ENCODE measurements around the gene NAT14.
A peak's percentile ranks its signal among the peaks of the same experiment; 100 is the strongest.

NAT14 gene

DNA sequence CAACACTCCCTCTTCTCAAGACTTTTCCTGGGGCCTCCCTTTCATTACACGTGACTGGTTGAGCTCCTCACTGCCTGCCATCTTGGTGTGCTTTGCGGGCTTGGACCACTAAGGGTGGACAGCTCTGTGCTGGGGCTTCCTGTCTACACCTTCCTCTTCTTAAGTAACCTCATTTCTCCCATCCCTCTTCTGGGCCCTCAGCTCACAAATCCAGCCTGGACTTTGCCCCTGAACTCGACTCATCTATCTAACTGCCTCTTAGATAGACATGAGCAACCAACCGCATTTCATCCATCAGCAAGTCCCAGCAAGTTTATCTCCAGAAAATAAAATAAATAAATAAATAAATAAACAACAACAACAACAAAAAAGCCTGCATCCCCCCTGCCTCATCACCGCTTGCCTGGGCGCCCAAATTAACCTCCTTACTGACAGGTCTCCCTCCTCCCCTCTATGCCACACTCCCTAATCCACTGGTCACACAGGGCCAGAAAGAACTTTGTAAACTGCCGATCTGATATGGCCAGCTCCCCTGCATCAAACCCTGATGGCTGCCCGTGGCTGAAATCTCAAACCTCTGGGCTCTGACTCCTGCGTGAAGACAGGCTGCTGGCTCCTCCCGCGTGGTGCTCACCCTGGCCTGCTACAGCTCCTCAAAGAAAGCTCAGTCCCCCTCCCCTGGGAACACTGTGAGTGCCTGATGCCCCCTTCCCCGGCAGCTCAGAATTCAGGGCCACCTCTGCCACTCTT is 31.3 kb upstream of the NAT14 start:
- DNase-seq (ENCODE audit: low read depth in 3 of 3): no peak

DNA sequence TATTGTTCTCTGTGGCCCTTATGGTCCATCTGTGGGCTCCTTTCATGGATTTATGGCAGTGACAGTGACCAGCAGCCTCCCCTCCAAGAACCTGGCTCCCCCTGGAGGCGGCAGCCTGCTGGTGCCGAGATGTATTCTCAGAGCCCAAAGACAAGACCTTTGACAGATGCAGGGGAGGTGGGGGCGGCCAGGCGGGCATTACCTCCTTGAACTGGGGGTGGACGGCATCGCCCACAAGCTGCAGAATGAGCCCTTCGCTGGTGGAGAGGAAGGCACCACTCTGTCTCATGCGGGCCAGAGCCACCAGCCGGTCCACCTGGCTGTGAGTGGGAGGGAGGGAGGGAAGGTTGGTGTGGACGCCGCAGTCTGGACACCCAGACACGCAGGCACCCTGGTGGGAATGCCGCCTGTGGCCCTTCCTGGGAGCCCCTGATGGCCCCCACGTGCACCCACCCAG is 30.2 kb upstream of the NAT14 start:
- DNase-seq (ENCODE audit: low read depth in 3 of 3): peak in 1 of 3 experiments; percentile 49

DNA sequence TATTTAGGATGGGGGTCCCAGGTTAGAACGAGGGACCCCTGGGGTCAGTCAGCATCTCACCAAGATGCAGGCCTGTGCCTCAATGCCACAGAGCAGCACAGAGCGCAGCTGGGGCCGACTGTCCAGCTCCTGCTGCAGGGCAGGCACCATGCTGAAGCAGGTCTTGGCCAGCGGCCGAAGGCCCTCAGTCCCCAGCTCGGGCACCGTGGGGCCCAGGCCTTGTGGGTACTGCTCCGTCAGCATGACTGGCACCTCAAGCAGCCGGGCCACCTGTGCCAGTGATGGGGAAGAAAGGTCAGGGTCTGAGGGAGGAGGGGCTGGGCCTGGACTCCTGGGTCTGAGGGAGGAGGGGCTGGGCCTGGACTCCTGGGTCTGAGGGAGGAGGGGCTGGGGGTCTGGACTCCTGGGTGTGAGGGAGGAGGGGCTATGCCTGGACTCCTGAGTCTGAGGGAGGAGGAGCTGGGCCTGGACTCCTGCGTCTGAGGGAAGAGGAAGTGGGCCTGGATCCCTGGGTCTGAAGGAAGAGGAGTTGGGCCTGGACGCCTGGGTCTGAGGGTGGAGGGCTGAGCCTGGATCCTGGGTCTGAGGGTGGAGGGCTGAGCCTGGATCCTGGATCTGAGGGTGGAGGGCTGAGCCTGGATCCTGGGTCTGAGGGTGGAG is 29.3 kb upstream of the NAT14 start:
- DNase-seq (ENCODE audit: low read depth in 3 of 3): no peak

DNA sequence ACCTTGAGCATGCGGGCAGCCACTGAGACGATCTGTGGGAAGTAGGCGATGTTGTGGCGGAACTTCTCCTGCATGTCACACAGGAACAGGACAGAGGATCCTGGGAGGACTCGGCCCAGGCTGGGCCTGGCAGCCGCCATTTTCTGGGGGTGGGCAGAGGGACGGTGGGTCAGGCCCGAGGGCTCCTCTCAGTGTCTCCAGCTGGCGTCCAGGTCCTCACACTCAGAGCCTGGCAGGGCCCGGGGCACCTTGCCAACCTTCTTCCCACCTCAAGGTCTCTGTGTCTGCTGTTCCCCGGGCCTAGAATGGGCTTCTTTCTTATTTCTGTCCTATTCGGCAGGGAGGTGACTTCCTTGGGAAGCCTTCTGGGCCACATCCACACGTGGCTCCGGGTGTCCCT is 28.6 kb upstream of the NAT14 start:
- no peak for DNase-seq (ENCODE audit: low read depth in 3 of 3)

DNA sequence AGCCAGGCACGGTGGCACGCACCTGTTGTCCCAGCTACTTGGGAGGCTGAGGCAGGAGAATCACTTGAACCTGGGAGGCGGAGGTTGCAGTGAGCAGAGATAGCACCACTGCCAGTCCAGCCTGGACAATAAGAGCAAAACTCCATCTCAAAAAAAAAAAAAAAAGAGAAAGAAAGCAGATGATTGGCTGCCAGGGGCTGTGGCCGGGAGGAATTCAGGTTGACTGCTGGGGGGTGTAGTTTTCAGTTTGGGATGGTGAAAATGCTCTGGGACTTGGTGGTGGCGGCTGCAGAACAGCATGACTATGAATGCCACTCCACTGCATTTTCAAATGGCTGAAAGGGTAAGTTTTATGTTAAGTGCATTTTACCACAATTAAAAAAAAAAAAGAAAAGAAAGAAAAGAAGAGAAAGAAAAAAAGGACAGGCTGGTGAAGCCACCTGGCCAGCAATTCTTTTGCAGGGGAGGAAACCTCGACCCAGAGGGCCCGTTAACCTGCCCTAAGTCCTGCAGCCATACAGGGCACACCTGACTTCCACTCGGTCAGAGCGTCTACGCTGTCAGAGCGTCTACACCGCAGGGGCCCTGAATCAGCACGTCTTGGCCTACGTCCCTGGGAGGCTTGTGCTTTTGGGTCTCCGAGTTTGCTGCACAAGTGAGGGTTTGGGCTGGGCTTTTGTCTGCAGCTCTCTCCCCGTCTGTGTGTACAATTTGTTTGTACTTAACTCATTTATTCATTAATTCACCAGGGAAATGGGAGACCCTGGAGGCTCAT is 27.1 kb upstream of the NAT14 start:
- DNase-seq (ENCODE audit: low read depth in 3 of 3): no peak

DNA sequence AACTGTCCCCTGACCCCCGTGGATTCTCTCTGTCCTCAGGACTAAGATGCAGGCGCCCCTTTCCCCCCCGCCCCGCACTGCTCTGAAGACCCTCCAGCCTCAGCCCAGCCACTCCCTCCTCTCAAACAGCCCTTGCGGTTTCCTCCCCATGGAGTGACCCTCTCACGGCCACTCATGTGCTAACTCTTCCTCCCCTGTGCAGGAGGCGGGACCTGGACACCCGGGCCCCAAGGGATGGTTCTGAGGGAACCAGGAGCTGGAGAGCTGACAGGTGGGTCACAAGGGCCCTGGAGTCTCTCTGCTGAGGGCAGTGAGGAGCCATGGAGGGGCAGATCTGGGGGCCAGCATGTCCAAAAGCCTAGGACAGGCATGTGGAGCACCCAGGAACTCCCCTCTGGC is 25.4 kb upstream of the NAT14 start:
- no peak for DNase-seq (ENCODE audit: low read depth in 3 of 3)

DNA sequence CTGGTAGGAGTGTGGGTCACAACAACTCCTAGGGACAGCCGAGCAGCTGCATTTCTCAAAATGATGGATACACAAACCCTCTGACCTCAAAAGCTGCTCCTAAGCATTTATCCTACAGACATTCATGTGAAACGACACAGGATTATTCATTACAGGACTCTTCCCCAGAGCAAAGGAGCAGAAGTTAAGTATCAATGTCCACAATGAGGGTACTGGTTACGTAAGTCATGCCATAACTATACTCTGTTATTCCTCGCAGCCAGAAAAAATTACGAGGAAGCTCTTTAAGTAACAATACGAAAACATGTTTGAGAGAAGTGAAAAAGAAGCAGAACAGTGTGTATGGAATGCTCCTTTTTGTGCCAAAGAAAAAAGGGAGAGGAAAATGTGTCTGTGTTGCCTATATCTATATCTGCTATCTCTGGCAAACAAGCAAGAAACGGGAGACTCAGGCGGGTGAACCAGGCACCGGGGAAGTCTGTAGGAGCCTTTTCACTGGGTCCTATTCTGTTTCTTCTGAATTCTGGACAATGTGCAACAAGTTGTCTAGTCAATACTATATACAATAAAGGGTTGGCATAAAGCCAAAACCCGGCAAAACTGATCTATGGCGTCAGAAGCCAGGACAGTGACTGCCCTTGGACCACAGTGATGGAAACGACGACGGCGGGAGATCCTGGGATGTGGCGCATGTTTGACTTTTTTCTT is 24.9 kb upstream of the NAT14 start:
- DNase-seq (ENCODE audit: low read depth in 3 of 3): no peak

DNA sequence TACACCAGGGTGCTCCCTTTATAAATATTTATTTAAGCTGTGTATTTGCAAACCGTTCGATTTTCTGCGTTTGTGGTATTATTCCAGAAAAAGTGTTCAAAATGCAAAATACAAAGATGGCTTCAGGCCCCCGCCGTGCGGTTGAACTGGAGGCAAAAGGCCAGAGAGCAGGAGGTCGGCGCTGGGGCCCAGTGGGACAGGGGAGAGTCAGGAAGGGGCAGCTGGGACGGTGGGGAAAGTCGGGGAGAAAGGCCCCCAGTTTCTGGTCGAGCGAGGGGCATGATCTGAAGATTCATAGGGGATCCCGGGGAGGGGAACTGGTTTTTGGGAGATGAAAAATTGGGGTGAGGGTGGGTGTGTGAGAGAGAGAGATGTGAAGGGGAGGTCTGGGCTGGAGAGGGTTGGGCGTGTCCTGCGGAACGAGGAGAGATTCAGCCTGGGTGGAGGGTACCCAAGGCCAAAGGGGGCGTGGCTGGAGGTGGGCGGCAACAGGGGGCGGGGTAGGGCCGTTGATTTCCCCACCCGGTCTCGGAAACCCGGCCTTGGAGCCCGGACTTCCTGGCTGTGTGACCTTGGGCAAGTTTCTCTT is 24.2 kb upstream of the NAT14 start:
- peak in 1 of 3 experiments; percentile 53 for DNase-seq (ENCODE audit: low read depth in 3 of 3)

DNA sequence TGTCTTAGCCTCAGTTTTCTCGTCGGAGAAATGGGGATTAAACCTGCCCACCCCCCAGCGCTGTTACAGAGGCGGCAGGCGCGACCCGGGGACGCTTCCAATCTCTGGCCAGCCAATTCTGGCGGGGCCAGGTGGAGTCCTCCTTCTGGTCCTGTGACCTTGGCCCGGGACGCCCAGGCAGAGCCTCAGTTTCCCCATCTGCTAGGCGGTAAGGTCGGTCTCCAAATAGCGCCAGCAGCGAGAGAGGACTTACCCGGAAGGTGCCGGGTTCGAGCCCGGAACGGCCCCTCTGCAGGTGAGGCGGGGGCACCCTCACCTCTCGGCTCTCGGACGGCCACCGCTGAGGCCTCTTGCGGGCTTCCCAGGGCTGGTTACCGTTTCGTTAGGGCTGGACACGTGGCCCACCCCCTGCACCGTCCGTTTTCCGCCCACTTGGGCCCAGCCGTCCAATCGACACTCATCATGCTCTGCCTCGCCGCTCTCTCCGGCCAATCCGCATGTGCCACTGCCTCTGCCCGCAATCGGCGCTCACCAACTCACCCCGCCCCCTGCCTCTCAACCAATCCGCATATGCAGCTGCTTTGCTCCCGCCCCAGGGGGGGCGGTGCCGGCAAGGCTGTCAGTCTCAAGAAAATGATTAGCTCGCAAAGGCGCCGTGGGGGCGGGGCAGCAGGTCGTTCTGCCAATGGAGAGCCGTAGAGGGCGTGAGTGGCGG is 23.6 kb upstream of the NAT14 start, which contains the start of gene ISOC2:
TSS of gene ISOC2 (minus strand) at position 384 of the 715 bp plus-strand sequence. CDS start 5,156 bp downstream, outside the sequence.
- peak; percentile 100 for DNase-seq (ENCODE audit: low read depth in 3 of 3)

DNA sequence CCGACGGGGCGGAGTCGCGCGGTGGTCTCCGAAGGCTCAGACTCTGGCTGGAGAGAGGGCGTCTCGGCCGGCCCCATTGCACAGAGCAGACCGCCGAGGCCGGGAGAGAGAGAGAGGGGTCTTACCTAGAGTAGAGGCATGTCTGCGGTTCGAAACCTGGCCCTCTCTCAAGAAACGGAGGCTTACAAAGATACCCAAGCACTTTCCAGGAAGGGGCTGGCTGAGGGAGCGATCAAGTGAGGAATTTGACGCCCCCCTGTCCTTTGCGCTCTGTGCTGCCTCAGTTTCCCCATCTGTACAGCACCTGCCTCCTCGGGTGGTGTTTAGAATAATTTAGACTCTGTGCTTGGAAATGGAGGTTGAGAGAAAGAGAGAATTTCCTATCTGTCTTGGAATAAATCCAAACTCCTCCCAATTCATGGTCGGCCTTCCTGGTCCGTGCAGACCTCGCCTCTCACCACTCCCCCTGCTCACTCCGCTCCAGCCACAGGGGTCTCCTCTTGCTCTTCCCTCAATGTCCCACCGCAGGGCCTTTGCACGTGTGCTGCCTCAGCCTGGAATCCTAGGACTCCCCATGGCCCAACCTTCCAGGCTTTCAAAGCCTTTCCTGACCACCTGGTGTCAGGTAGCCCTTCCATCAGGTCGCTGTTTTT is 22.9 kb upstream of the NAT14 start:
- DNase-seq (ENCODE audit: low read depth in 3 of 3): no peak

DNA sequence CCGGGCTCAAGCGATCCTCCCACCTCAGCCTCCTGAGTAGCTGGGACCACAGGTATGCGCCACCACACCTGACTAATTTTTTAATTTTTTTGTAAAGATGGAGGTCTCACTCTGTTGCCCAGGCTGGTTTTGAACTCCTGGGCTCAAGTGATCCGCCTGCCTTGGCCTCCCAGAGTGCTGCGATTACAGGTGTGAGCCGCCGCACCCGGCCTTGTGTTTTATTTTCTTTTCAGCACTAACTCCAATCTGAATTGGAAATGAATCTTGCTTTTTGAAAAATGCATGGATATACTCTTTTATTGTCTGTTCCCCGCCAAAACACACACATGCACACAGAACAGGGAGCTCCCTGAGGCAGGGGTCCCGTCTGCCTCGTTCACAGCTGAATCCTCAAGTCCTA is 22.3 kb upstream of the NAT14 start:
- DNase-seq (ENCODE audit: low read depth in 3 of 3): no peak

DNA sequence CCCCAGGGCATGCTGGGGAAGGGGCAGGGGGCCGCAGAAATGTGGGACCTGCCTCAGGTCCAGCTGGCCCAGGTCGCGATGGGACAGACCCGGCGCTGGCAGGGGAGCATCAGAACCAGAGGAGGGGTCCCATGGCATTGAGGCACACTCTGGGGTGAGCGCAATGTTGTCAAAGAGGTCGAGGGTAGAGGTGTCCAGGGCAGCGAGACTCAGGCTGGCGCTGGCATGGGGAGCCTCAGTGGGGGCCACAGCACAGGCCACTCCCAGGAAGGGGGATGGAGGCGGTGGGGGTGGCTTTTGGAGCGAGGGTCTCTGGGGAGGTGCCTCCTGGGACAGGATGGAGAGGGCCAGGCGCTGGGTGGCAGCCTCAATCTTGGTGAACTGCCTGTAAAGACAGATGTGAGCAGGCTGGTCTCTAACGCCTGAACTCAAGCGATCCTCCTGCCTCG is 21.4 kb upstream of the NAT14 start:
- no peak for DNase-seq (ENCODE audit: low read depth in 3 of 3)

DNA sequence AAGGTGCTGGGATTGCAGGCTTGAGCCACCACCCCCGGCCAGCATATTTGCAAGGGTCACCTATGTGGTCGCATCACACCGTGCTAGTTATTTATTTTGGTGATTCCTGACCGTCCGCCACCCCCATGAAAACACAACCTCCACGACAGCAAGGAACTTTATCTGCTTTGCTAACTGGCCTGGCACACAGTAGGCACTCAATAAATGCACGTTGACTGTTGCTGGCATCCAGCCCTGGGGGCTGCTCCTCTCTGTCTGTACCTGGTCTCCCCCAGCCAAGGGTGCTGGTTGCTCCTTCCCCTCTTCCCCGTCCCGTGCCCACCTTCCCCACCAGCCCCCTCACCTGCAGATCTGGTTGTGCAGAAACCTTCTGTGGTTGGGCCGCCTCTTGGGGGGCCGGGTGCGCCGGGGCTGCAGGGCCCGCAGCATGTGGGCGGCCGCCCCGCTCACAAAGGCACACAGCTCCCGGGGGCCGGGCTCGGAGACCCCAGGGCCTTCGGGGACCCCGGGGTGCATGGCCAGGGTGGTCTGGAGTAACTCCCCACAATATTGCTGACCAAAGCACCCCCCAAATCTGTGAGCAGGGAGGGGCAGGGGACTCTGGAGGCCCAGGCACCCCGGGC is 20.8 kb upstream of the NAT14 start:
- DNase-seq (ENCODE audit: low read depth in 3 of 3): no peak

DNA sequence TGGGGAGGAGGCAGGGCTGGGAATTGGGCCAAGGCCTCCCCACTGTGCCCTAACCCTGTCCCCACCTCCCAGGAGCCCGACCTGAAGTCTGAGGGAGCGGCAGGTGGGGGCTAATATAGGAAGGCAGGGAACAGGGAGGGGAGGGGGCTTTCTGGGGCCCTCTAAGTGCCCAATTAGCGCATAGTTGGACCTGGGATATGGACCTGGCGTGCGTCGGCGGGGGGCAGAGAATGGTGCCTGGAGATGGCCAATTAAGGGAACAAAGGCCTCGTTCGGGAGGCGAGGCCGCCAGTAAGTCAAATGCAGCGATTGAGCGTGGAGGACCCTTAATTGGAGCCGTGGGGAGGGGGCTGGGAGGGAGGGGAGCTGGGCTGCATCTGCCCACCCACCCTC is 20.3 kb upstream of the NAT14 start, which contains the start of gene C19orf85:
TSS of gene C19orf85 (minus strand) at position 90 of the 393 bp plus-strand sequence. CDS start 197 bp downstream, outside the sequence.
- DNase-seq (ENCODE audit: low read depth in 3 of 3): no peak

DNA sequence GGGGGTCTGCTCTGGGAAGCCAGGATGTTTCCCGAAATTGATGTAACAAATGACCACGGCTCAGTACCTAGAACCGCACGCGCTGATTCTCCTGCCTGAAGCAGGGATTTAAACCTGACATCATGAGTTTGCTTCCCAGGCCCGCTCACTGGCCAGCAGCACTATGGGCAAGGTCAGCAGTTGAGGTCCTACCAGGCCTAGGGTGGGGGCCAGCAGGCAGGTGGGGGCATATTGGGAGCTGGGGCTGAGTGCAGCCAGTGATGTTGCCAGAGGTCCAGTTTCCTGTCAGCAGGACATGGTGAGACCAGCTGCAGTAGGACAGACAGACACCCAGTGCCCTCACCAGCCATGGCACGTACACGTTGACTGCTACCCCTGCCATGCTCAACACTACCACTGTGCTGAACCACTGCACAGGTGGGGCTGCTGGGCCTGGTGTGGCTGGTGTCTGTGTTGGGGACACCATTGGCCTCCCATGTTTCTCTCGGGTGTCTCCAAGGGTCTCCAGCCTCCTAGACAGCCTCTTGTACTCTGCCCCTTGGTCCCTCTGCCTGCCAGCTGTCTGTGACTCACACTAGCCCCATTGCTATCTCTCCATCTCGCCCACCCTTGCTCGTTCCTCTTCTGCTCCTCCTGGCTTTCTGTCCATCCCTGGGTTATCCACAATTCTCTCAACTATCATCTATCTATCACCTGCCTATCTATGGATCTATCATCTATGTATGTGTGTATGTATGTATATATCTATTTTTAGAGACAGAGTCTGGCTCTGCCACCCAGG is 19.3 kb upstream of the NAT14 start:
- no peak for DNase-seq (ENCODE audit: low read depth in 3 of 3)

DNA sequence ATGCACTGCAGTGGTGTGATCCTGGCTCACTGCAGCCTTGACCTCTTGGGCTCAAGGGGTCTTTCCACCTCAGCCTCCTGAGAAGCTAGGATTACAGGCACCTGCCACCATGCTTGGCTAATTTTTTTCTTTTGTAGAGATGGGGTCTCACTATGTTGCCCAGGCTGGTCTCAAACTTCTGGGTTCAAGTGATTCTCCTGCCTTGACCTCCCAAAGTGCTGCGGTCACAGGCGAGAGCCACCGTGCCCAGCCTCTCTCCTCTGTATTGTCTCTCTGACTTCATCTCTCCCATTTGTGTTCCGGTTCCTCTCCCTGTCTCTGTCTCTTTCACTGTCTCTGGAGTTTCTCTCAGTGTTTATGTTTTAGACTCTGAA is 18.8 kb upstream of the NAT14 start:
- no peak for DNase-seq (ENCODE audit: low read depth in 3 of 3)

DNA sequence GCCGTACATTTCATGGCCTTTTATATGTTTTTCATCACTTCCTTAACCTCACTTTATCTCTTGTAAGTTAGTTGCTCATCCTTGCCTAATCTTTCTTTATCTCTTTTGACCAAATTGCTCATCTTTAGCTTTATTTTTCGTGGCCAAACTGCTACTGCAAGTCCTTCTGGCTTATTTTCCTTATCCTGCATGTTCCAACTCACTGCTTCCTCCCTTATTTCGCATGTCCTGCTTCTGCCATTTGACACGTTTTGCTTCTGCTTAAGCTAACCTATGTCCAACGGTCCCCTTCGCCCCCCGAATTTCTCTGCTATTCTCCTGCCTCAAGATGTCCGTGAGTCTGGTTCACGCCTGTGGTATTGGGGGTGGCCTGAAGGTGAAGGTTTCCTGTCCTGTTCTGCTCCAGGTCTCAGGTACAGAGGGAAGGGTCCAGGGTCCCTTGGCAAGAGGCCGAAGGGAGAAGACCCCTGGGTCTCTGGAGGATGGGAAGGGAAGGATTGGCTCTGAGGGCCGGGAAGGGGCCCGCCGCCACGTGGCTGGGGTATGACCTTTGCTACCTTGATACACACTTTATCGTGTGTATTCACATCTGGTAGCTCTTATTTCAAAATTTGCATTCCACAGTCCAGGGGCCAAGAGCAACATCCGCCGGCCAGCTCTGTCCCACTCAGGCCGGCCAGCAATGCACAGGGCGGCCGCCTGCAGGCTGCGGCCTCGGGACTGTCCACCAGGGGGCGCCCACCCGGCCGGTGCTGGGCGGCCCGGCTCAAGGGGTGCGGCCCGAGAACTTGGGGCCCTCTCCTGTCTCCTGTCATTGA is 17.5 kb upstream of the NAT14 start:
- peak; percentile 42 to 67 (median 49) for DNase-seq (ENCODE audit: low read depth in 3 of 3)

DNA sequence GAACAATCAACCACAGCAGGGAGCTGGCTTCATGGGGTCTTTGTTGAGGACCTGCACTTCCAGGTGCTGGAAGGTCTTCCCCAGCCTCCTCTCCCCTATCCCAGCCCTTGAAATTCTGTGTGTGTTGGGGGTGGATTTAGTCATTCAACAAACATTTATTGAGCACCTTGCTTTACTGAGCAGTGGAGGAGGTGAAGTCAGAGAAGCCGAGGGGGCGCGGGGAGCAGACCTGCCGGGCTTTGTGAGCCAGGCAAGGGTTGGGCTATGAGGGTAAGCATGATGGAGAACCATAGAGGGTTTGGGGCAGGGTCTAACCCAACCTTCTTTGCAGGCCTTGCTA is 17.0 kb upstream of the NAT14 start:
- DNase-seq (ENCODE audit: low read depth in 3 of 3): no peak

Data from stimulated activated CD4-positive, alpha-beta T cell treated with anti-CD3 and anti-CD28 coated beads, TNF-alpha, amount 100 ng/mL, for 24 hours (primary cell).